RKO (cell line): Measurements from ENCODE around the gene NCAM2.

Source experiments
- DNase-seq: peaks from one replicate; pipeline ENCODE4 v3.0.0-alpha.2; 2016; ENCODE audit warnings: low spot score

Gene NCAM2

GRCh38 chr21:21460979-21461378, 462.8 kb downstream of the NCAM2 start:
- DNase-seq = no peak

- DNase-seq = no peak
Measured at GRCh38 chr21:21463456-21463855, 465.2 kb downstream of the NCAM2 start.

- no peak for DNase-seq
Measured at GRCh38 chr21:21464684-21465083, 466.5 kb downstream of the NCAM2 start.

DNA sequence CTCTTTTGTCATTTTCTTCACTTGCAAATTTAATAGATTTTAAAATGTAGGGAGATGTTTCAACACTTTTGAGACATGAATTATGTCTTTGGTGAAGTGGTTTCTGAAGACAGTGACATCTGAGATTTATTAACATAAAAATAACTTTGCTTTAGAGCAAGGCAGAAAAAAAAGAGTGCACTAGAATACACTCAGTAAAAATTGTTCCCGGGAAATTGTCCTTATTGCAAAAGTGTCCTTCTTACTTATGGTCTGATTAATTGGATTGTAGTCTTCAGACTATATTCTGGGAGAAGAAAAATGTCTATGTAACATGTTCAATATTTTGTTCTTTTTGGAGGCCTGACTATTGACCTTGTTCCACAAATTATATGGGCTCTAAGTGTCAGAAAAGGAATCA, 468.5 kb downstream of the NCAM2 start:
- no peak for DNase-seq

DNA sequence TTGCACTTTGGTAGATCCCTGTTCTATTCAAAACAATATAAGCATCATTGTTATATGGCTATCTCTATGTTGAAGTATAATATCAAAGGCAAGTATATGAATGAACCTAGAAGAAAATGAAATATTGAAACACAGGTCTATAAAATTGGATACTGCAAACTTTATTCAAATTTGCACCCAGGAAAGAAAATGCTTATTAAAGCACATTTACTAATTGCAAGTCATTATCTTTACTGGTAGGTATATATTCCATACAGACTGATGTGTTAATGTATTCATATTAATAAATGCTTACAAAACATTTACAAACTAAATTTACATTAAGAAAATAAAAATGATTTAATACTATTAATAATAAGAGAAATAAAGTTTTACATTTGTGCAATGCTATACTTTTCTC, 469.8 kb downstream of the NCAM2 start:
- no peak for DNase-seq

DNA sequence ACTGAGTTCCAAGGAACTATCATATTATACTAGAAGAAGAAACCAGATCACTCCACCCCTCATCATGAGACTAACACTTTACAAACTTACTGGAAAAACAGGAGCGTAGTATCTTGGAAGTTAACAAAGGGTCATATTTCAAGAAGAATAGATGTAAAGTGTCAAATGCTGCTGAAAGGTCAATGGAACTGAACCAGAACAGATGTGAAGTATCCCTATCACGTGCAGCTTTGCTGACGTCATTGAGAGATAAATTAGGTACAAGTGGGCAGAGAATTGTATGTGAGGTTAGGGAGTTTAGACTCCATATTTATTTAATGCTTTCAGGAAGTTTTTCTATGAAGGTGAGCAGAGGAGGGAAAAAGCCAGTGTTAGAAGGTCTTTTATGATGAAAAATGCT, 483.0 kb downstream of the NCAM2 start:
- DNase-seq = no peak

DNA sequence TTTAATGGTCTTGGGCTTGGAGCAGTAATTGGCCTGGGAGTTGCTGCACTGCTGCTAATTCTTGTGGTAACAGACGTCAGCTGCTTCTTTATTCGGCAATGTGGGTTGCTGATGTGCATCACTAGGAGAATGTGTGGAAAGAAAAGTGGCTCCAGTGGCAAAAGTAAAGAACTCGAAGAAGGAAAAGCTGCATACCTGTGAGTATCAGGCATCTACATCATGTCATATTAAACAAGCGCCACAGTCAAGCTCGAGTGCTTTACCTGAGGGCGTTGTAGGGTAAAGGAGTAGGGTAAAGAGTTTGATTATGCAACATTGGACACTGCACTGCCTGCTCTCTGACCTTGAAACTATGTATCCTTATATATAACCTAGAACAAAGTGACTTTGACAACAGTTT, 510.6 kb downstream of the NCAM2 start:
- no peak for DNase-seq

DNA sequence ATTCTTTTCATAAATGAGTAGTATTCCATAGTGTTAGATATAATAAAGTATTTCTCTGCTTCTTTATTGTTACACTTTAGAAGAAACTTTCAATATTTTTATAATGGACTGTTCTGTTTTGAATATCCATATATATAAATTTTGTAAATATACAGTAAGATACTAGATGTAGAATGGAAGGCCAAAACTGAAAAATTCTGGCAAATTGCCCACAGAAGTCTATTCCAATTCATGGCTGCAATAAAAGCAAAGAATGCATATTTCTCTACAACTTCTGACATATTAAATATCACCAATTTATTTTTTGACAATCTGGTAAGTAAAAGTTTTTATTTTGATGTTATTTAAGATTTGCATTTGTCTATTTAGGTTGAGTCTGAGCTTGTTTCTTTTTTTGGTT, 532.5 kb downstream of the NCAM2 start:
- no peak for DNase-seq

- no peak for DNase-seq
Measured at GRCh38 chr21:21547368-21547953, 549.3 kb downstream of the NCAM2 start.

GRCh38 chr21:21559285-21560045, 561.3 kb downstream of the NCAM2 start:
- DNase-seq = no peak
